ENCODE measurements around the gene IL1B.

DNA sequence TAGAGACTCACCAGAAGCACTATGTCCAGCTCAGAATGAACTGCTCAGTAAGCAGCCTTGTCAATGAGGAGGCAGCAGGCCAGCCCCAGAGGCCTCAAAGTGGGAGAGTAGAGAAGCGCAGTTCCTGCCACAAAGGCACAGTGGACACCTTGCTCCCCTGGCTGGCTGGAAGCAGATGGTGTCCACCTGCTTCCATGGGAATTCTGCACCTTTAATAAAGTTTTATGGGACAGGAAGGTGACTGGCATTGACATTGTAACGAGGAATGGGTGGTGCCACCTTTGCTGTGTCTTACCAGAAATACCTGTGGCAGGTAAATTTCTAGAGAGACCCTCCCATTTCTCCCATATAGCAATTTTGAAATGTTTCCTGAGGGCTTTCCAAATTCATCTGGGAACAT lies 6.7 kb upstream of the IL1B start:
- TF ChIP-seq CTCF (IDR thresholded peaks at IDR 0.05) = no peak
- no peak for TF ChIP-seq POLR2A (IDR thresholded peaks at IDR 0.05)

All from upper lobe of left lung (tissue), 4 donors.